GM19023 (cell line): ENCODE data around the gene TWIST1.

Source experiments
- ATAC-seq: cut with Tn5 transposase; IDR thresholded peaks from one replicate; pipeline ENCODE4 v1.9.1; 2021; ENCODE audit warnings: mild to moderate bottlenecking, moderate library complexity; ENCODE audit not compliant: unreplicated experiment

The TWIST1 gene

DNA sequence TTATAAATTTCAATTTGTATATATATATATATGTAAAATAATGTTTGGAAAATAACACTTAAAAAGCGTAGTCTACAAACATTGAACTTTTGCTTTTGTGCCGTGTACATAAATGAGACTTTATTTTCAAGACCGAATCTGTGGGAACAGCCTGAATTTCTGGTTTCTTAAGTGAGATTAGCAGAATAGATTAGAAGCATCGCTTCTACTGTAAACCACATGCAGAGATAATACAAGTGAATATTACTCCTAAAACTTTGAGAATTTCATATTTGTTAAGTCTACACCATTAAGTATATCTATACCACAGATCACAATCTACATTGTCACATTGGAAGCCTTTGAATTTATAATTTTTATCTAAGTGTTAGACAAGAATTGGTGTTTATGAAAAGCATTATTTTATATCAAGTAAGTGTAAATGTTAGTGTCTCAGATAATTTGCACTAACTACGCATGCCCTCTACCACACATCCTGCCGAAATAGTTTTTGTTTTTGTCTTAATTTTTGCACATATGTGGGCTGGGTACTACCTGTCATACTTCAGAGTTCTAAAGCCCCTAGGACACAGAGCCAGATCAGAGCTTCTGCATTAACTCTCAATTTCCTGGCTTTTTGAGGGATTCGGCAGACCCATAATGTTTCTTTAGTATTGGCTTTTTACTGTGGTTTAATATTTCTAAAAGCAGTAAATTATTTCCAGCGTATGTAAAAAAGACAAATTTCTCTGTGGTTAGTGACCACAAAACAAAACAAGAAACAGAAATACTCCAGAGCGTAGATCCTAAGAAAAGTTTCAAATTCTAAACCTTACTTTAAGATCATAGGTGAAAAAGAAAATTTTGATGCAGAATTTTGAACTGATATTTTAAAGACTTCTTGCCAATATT is 20.0 kb downstream of the TWIST1 start:
- no peak for ATAC-seq

DNA sequence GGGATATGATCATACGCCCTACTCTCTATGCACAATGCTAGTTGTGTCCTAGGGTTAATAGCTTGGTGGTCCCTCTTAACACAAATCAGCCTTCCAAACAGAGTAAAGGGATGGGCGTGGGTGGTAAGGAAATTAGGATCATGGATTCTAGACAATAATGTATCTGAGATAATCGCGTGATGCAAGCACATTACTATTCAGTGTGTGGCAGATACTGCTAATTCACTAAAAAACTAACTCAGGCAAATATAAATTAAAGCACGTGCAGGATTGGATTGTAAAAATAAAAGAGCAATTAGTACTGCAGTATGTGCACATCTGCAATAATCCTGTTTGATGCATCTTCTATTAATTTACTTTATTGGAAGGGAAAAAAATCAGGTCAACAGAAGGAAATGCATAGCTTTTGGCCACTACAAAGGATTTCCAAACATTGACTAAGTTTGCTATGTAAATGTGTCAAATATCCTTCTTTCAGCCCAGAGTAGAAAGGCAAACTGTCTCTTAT is 22.0 kb downstream of the TWIST1 start:
- no peak for ATAC-seq

DNA sequence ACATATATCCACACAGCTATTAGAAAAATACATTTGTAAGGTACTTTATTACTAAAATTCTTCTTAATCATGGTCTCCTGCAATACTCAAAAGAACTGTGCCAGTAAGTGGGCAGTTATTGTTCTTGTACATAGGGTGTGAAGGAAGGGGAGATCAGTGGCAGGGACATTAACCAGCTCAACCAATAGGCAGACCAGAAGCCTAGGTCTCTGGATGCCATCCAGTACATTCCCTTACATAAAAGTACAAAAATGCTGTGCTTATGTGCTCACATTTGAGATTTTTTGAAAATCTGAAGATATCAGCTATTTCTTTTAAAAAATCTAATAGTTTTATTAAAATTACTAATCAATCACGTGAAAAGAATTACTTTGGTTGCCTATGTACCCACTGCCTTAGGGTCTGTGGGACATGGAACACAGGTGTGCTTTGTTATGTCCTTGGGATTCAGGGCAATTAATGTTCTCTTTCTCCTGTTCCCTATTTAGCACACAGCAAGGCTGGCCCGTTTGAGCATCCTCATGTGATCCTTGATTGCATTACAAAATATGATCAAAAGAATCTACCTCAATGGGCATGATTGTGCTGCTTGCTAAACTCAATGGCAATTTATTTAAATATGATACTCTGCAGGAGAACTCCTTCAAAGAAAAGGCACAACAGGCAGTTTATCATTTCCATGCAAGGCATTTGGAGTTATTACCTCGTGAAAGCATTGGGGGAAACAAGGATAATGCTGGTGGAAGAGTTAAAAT is 22.7 kb downstream of the TWIST1 start:
- ATAC-seq = no peak

DNA sequence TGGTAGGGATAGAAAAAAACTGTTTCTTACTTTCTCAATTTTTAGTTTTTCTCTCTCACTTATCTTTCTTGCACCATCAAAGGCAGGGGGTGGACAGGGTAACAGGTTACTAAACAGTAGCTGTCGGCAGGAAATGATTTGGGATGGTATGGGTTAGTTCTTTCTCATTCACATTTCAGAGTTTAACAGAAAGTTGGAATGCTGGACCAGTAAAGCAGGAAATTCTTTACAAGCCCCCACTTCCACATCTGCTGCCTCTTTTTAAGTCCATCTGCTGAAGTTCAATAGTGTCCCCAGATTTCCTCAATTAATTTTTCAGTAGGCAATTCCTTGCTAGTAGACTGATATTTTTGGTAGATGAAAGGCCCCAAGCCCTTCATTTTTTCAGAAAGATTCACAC is 23.3 kb downstream of the TWIST1 start:
- no peak for ATAC-seq

DNA sequence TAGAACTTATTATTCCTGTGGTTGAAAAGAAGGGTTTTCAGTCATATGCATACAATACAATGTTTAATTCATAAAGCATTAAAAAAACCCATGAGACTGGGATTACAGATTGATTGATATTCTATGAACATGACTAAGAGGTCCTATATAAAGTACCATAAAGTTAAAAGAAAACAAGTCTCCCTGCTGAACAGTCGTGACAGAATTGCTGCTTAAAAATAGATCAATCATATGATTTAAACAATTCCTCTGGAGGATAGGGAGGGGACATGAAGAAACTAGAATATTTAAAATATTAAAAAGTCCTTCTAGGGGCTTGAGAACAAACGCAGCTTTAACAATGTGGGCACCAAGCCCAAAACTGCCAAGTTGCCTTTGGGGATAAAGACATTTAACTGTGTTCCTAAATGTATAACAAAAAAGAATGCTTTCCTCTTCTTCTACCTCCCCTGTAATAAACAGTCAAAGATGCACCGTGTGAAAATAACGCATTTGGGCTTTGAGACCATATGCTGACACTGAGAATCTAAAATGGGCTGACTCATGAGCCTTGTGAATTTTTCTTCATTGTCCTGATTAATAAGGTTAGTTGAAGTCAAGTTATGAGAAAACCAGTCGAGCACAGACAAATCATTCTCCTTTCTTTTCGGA is 25.8 kb downstream of the TWIST1 start:
- ATAC-seq = no peak

DNA sequence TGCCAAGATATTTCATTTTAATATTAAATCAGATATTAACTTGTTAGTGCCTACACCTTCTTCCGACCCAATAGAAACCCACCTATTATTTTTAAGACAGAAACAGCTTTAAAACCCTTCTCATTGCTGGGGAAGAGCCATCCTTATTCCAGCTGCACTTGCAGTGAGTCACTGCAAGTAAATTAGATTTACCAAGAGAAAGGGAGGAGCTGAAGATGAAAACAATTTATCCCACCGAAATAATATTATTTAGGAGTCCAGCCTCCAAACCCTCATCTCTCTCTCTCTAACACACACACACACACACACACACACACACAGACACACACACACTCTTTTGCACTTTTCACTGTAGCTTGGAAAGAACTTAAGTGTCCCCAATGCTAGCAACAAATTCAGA is 26.9 kb downstream of the TWIST1 start:
- no peak for ATAC-seq

DNA sequence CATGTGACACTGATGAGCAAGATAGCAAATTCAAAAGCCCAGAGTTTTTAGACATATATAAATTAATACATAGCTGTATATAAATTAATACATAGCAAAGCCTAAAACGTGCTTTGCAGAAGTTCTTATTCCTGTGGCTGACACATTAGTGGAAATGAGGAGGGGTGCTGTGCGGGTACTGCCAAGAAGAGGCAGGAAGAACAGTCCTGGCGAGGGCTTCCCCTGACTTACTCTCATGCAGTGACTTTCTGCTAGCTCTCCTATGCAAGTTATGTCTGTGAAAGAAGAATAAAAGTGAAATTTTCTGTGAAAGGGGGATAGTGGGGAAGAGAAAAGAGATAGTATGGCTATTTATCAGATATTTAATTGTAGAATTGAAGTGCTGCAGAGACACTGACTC is 27.6 kb downstream of the TWIST1 start:
- no peak for ATAC-seq

DNA sequence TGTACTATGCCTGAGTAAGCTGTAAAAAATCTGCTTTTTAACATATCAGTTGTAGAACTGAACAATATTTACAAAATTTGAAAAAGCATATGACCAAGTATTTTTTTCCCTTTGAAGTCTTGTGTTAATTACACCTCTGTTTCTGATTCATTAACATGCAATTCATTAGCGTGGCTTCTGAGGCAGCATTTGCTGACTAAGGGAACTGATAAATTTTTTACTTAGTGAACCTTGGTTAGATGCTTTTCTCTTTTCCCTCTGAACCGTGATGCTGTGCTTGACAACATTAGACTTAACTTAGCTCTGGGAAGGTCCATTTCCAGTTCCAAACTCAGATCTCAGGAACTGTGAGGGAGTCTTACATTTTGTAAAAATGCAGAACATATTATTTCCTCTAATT is 28.1 kb downstream of the TWIST1 start:
- no peak for ATAC-seq

DNA sequence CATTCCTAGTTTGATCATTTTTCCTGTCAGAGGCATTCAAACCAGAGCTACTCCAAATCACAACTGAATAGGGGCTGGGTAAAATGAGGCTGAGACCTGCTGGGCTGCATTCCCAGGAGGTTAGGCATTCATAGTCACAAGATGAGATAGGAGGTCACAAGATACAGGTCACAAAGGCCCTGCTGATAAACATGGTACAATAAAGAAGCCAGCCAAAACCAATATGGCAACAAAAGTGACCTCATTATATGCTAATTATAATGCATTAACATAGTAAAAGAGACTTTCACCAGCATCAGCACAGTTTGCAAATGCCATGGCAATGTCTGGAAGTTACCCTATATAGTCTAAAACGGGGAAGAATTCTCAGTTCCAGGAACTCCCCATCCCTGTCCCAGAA is 37.3 kb downstream of the TWIST1 start:
- no peak for ATAC-seq

DNA sequence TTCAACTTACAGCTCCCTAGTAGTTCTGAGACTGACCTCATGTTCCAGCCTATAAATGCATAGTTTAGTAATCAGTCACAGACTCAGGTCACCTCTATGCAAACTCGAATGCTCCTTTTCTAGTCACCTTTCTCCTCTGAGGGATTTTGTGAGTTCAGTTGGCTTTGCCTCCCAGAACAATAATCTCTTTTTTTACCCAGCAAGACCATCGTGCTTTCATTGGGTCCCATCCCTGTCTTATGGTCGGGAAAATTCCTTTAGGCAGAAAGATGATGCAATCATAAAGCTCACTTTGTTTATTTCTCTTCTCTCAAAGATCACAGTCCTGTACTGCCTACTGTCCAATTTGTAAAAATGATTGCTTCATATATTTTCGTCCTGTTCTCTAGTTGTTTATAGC is 38.4 kb downstream of the TWIST1 start:
- no peak for ATAC-seq

DNA sequence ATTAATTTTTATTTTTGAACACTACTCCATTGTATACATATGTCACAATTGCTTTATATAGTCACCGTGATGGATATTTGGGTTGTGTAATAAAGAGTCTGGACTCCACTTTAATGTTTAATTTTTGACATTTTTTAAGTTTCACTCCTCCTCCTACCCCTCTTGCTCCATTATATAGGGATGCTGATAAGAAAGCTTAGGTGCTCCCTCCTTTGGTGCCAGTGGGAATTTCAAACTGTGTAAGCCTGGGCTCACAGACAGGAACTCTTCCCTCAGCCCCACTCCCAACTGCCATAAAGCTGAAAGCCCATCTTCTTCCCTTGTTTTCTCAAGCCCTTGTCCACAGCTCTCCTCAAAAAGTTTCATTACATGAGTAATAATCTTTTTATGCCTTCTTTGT is 47.6 kb downstream of the TWIST1 start:
- ATAC-seq = no peak

DNA sequence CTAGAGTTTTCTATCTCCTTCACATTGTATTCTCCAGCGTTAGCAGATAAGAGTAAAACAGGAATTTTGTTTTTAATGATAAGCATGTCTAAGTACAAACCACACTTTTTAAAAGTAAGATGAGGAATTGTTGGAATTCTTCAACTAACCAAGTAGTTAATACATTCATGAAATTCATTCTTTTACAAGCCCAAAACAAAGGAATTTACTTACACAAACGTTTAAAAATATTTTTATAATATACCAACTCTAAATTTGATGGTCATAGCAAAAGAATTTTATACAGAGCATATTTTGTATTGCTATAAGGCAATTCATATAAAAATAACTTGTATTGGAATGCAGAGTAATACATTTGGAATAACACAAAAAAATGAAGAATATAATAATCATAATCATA is 51.3 kb downstream of the TWIST1 start:
- no peak for ATAC-seq
